ENCODE results near the gene BORCS6.

DNA sequence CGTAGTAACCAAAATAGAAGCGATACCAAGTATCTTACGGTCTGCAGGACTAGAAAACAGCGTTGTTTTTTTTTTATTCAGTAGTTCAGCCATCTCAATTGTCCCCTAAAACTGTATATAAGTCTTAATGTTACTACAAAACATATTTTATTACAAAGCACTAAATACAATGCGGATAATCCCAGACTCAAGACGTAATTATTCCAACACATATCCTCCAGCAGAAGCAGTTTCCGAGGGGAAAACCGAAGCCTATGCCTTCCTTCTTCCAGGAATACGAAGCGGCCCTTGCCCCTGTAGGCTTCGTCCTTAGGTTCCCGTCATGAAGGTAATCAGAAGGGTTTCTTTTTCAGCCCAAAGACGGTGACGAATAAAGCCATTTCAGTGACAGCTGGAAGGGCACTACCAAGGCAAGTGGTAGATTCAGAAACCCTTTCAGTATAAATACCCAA is 16.1 kb downstream of the BORCS6 start:
- TF ChIP-seq, protein P1, sequence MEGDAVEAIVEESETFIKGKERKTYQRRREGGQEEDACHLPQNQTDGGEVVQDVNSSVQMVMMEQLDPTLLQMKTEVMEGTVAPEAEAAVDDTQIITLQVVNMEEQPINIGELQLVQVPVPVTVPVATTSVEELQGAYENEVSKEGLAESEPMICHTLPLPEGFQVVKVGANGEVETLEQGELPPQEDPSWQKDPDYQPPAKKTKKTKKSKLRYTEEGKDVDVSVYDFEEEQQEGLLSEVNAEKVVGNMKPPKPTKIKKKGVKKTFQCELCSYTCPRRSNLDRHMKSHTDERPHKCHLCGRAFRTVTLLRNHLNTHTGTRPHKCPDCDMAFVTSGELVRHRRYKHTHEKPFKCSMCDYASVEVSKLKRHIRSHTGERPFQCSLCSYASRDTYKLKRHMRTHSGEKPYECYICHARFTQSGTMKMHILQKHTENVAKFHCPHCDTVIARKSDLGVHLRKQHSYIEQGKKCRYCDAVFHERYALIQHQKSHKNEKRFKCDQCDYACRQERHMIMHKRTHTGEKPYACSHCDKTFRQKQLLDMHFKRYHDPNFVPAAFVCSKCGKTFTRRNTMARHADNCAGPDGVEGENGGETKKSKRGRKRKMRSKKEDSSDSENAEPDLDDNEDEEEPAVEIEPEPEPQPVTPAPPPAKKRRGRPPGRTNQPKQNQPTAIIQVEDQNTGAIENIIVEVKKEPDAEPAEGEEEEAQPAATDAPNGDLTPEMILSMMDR (conservative IDR thresholded peaks at IDR 0.05; ENCODE audit: low read depth in 2 of 2): no peak
- no peak for TF ChIP-seq CREB1 (CRISPR knock-in tag; IDR thresholded peaks at IDR 0.05; ENCODE audit: low read depth)
- no peak for TF ChIP-seq EZH2 (IDR thresholded peaks at IDR 0.05; ENCODE audit: low read depth, unreplicated experiment)
- TF ChIP-seq POLR2AphosphoS5 (IDR thresholded peaks at IDR 0.05; ENCODE audit: low read depth): no peak
- TF ChIP-seq, protein P2, sequence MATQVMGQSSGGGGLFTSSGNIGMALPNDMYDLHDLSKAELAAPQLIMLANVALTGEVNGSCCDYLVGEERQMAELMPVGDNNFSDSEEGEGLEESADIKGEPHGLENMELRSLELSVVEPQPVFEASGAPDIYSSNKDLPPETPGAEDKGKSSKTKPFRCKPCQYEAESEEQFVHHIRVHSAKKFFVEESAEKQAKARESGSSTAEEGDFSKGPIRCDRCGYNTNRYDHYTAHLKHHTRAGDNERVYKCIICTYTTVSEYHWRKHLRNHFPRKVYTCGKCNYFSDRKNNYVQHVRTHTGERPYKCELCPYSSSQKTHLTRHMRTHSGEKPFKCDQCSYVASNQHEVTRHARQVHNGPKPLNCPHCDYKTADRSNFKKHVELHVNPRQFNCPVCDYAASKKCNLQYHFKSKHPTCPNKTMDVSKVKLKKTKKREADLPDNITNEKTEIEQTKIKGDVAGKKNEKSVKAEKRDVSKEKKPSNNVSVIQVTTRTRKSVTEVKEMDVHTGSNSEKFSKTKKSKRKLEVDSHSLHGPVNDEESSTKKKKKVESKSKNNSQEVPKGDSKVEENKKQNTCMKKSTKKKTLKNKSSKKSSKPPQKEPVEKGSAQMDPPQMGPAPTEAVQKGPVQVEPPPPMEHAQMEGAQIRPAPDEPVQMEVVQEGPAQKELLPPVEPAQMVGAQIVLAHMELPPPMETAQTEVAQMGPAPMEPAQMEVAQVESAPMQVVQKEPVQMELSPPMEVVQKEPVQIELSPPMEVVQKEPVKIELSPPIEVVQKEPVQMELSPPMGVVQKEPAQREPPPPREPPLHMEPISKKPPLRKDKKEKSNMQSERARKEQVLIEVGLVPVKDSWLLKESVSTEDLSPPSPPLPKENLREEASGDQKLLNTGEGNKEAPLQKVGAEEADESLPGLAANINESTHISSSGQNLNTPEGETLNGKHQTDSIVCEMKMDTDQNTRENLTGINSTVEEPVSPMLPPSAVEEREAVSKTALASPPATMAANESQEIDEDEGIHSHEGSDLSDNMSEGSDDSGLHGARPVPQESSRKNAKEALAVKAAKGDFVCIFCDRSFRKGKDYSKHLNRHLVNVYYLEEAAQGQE (IDR thresholded peaks at IDR 0.05; ENCODE audit: unreplicated experiment): no peak
- no peak for TF ChIP-seq EZH2phosphoT487 (IDR thresholded peaks at IDR 0.05; ENCODE audit: unreplicated experiment)
- no peak for TF ChIP-seq JUNB (IDR thresholded peaks at IDR 0.05; ENCODE audit: unreplicated experiment)
- no peak for TF ChIP-seq ZNF114 (CRISPR knock-in tag; IDR thresholded peaks at IDR 0.05)
- TF ChIP-seq ZNF331 (CRISPR knock-in tag; IDR thresholded peaks at IDR 0.05; ENCODE audit: low read depth): no peak
- TF ChIP-seq, protein P3, sequence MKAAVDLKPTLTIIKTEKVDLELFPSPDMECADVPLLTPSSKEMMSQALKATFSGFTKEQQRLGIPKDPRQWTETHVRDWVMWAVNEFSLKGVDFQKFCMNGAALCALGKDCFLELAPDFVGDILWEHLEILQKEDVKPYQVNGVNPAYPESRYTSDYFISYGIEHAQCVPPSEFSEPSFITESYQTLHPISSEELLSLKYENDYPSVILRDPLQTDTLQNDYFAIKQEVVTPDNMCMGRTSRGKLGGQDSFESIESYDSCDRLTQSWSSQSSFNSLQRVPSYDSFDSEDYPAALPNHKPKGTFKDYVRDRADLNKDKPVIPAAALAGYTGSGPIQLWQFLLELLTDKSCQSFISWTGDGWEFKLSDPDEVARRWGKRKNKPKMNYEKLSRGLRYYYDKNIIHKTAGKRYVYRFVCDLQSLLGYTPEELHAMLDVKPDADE (IDR thresholded peaks at IDR 0.05): no peak

Data from GM23338 (cell line).